OCI-LY1 (cell line): ENCODE measurements around the gene CIDEA.

Experiments used
- H2AFZ ChIP-seq: fragments of 200-600 bp; sonication (generic), shearing (Covaris generic); 2 replicates; pipeline ENCODE4 v1.6.0; 2014; ENCODE audit warnings: antibody characterized with exemption, mild to moderate bottlenecking, low read length
- H3F3A ChIP-seq: fragments of 200-600 bp; sonication (generic), shearing (Covaris generic); 2 replicates; pipeline ENCODE4 v1.6.0; 2014; ENCODE audit warnings: mild to moderate bottlenecking, antibody characterized with exemption, low read length, moderate library complexity; ENCODE audit not compliant: insufficient read depth
- H3K27ac ChIP-seq: fragments of 200-600 bp; sonication (generic); 2 replicates; pipeline ENCODE4 v1.5.1; 2014; ENCODE audit warnings: low read length, mixed run types, mild to moderate bottlenecking, low read depth; ENCODE audit not compliant: poor library complexity, severe bottlenecking
- H3K27me3 ChIP-seq: fragments of 200-600 bp; sonication (generic); 2 replicates; pipeline ENCODE4 v1.6.0; 2014; ENCODE audit warnings: antibody characterized with exemption, mild to moderate bottlenecking, low read length, moderate library complexity; ENCODE audit not compliant: insufficient read depth
- H3K36me3 ChIP-seq: fragments of 200-600 bp; sonication (generic); 2 replicates; pipeline ENCODE4 v1.6.1; 2014; ENCODE audit warnings: mild to moderate bottlenecking, antibody characterized with exemption, low read length, moderate library complexity, mixed read lengths; ENCODE audit not compliant: insufficient read depth
- H3K4me1 ChIP-seq: fragments of 200-600 bp; sonication (generic); 2 replicates; pipeline ENCODE4 v1.5.1; 2014; ENCODE audit warnings: mild to moderate bottlenecking, low read length, moderate library complexity; ENCODE audit not compliant: insufficient read depth, severe bottlenecking
- H3K4me2 ChIP-seq: fragments of 200-600 bp; sonication (generic), shearing (Covaris generic); 2 replicates; pipeline ENCODE4 v1.6.1; 2014; ENCODE audit warnings: low read length
- H3K4me3 ChIP-seq: fragments of 200-600 bp; sonication (generic); 2 replicates; pipeline ENCODE4 v1.5.1; 2014; ENCODE audit warnings: low read length, low read depth, mild to moderate bottlenecking, mixed read lengths; ENCODE audit not compliant: poor library complexity, severe bottlenecking
- H3K79me2 ChIP-seq: fragments of 200-600 bp; shearing (Covaris generic); 2 replicates; pipeline ENCODE4 v1.6.1; 2016; ENCODE audit warnings: mixed run types, low read length, mixed read lengths; ENCODE audit not compliant: insufficient read depth
- H3K9ac ChIP-seq: fragments of 200-600 bp; sonication (generic), shearing (Covaris generic); 2 replicates; pipeline ENCODE4 v1.6.1; 2014; ENCODE audit warnings: mild to moderate bottlenecking, low read length, mixed read lengths
- H3K9me2 ChIP-seq: fragments of 200-600 bp; sonication (generic), shearing (Covaris generic); 2 replicates; pipeline ENCODE4 v1.6.1; 2014; ENCODE audit warnings: low read depth, mild to moderate bottlenecking, low read length, mixed read lengths
- H3K9me3 ChIP-seq: fragments of 200-600 bp; shearing (Covaris generic); 2 replicates; pipeline ENCODE4 v1.6.1; 2014; ENCODE audit warnings: low read length, mixed read lengths
- H4K20me1 ChIP-seq: fragments of 200-600 bp; sonication (generic), shearing (Covaris generic); 2 replicates; pipeline ENCODE4 v1.6.0; 2016; ENCODE audit warnings: mild to moderate bottlenecking, low read length; ENCODE audit not compliant: insufficient read depth
- CTCF ChIP-seq: fragments of 200-600 bp; sonication (generic), shearing (Covaris generic); IDR thresholded peaks from 2 replicates; pipeline ENCODE4 v1.5.1; 2017; ENCODE audit warnings: mild to moderate bottlenecking, antibody characterized with exemption, low read length, moderate library complexity, mixed read lengths
- EZH2 ChIP-seq: fragments of 200-600 bp; sonication (generic), shearing (Covaris generic); IDR thresholded peaks from 2 replicates; pipeline ENCODE4 v1.8.0; 2017; ENCODE audit warnings: borderline replicate concordance, mixed run types, mild to moderate bottlenecking, antibody characterized with exemption, low read length, moderate library complexity, mixed read lengths

Gene CIDEA

GRCh38 chr18:12255626-12256026 is 1.5 kb downstream of the CIDEA start:
- Histone ChIP-seq H3K27ac (no peak overlapping the region), H3K27me3 (peaks cover 15% of the 10 kb centered on the region; the same call in 1 of the 2 replicates), H3F3A (no peaks in the 10 kb centered on the region), H3K4me2 (no peak overlapping the region), H3K36me3 (no peaks in the 10 kb centered on the region), H4K20me1 (no peaks in the 10 kb centered on the region), H3K4me1 (no peaks in the 10 kb centered on the region), H3K4me3 (no peak overlapping the region), H3K9ac (no peak overlapping the region), H3K9me3 (no peaks in the 10 kb centered on the region), H3K79me2 (no peaks in the 10 kb centered on the region), H2AFZ (no peak overlapping the region), H3K9me2 (no peaks in the 10 kb centered on the region)
- no peak for TF ChIP-seq CTCF

DNA sequence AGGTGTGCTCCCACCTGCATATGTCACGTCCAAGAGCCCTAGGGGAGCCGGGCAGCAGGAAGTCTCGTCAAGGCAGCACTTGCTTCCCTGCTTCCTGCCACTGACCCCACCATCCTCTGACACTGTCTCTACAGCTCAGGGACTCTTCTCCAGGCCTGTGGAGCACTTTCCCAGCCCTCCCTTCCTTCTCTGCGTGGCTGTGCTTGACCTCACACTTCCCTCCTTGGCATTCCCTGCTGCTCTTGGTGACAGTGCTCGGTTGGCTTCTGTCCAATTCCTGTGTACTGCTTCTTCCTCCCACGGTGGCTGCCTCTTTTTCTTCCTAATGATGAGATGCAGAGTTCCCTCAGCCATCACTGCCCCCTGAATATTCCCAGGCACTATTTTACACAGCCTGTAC is 2.8 kb downstream of the CIDEA start:
- Histone ChIP-seq H3F3A (no peaks in the 10 kb centered on the region), H3K79me2 (no peaks in the 10 kb centered on the region), H3K9ac (no peak overlapping the region), H2AFZ (no peak overlapping the region), H4K20me1 (no peaks in the 10 kb centered on the region), H3K4me3 (no peak overlapping the region), H3K36me3 (no peaks in the 10 kb centered on the region), H3K9me3 (no peaks in the 10 kb centered on the region), H3K27ac (no peak overlapping the region), H3K4me2 (no peak overlapping the region), H3K9me2 (no peaks in the 10 kb centered on the region), H3K27me3 (peaks cover 10% of the 10 kb centered on the region; the same call in 1 of the 2 replicates), H3K4me1 (no peaks in the 10 kb centered on the region)
- no peak for TF ChIP-seq CTCF
- no peak for TF ChIP-seq EZH2

GRCh38 chr18:12257996-12258718 is 4.0 kb downstream of the CIDEA start:
- Histone ChIP-seq H3K27me3 (peaks cover 10% of the 10 kb centered on the region; the same call in 1 of the 2 replicates), H3K9me3 (no peaks in the 10 kb centered on the region), H2AFZ (no peak overlapping the region), H3K9me2 (no peaks in the 10 kb centered on the region), H4K20me1 (no peaks in the 10 kb centered on the region), H3K4me2 (no peak overlapping the region), H3K9ac (no peak overlapping the region), H3K36me3 (no peaks in the 10 kb centered on the region), H3K4me1 (no peaks in the 10 kb centered on the region), H3K27ac (no peak overlapping the region), H3K4me3 (no peak overlapping the region), H3F3A (no peaks in the 10 kb centered on the region), H3K79me2 (no peaks in the 10 kb centered on the region)
- TF ChIP-seq EZH2 = no peak
- no peak for TF ChIP-seq CTCF
